Measurements from ENCODE around the gene CHD6.

CHD6 gene

GRCh38 chr20:41617902-41618806 is at the start of gene CHD6:
Gene CHD6 (minus strand): TSS chr20:41618377. CDS start chr20:41551337, 67,040 bp downstream.
- FAIRE-seq, result peak; percentile 13

GRCh38 chr20:41664584-41664983 is 46.4 kb upstream of the CHD6 start:
- FAIRE-seq, result no peak

- no peak for FAIRE-seq
Observed at GRCh38 chr20:41657655-41658054, 39.5 kb upstream of the CHD6 start.

GRCh38 chr20:41655962-41656618 is 37.9 kb upstream of the CHD6 start:
- no peak for FAIRE-seq

GRCh38 chr20:41654884-41655283 is 36.7 kb upstream of the CHD6 start:
- no peak for FAIRE-seq

- FAIRE-seq, result no peak
Observed at GRCh38 chr20:41654292-41654691, 36.1 kb upstream of the CHD6 start.

- FAIRE-seq, result peak; percentile 82
Observed at GRCh38 chr20:41650231-41650948, 32.2 kb upstream of the CHD6 start.

- FAIRE-seq, result no peak
Observed at GRCh38 chr20:41649489-41649888, 31.3 kb upstream of the CHD6 start.

GRCh38 chr20:41645372-41645771 is 27.2 kb upstream of the CHD6 start:
- no peak for FAIRE-seq

- FAIRE-seq, result no peak
Observed at GRCh38 chr20:41643504-41643938, 25.3 kb upstream of the CHD6 start.

GRCh38 chr20:41639630-41640029 is 21.5 kb upstream of the CHD6 start:
- no peak for FAIRE-seq

- no peak for FAIRE-seq
Observed at GRCh38 chr20:41638456-41638855, 20.3 kb upstream of the CHD6 start.

GRCh38 chr20:41635158-41635557 is 17.0 kb upstream of the CHD6 start:
- no peak for FAIRE-seq

- FAIRE-seq, result no peak
Observed at GRCh38 chr20:41632896-41633295, 14.7 kb upstream of the CHD6 start.

- FAIRE-seq, result no peak
Observed at GRCh38 chr20:41631826-41632225, 13.6 kb upstream of the CHD6 start.

- no peak for FAIRE-seq
Observed at GRCh38 chr20:41630846-41631245, 12.7 kb upstream of the CHD6 start.

- no peak for FAIRE-seq
Observed at GRCh38 chr20:41627611-41628244, 9.6 kb upstream of the CHD6 start.

- no peak for FAIRE-seq
Observed at GRCh38 chr20:41627001-41627495, 8.9 kb upstream of the CHD6 start.

- no peak for FAIRE-seq
Observed at GRCh38 chr20:41623625-41624375, 5.6 kb upstream of the CHD6 start.

- no peak for FAIRE-seq
Observed at GRCh38 chr20:41622584-41622983, 4.4 kb upstream of the CHD6 start.

- no peak for FAIRE-seq
Observed at GRCh38 chr20:41621971-41622370, 3.8 kb upstream of the CHD6 start.

GRCh38 chr20:41621421-41621820 is 3.2 kb upstream of the CHD6 start:
- FAIRE-seq, result no peak
